Measurements from ENCODE around the gene WIPF2. TPM values are rescaled to one million over a fixed set of nuclear protein-coding genes. Genes with fewer than 3 reads are reported as not detected.

Gene WIPF2
- total and polyA plus RNA-seq, 2 experiments from 2014 or later, result 9.2 TPM

DNA sequence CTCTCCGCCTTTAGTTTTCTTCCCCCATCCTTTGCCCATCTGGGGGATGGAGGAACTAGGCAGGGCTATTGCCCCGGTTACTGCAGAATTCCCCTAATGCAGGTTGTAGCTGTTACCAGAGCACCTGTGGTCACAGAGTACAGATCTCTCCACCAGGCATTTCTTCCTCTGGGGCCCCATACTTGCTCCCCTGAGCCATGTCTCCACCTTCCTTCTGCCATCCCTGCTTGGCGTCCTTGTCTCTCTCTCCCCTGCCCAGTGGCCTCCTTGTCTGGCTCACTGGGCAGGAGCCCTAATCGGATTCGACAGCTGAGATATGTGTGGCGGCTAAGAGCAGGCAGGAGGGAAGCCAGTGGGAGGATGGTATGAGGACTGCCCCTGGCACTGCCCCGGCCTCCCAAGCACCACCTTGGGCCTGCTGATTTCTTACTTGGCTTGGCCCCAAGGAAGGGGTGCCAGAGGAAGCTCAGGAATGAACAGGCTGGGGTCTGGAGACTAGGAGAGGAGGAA, 91.8 kb downstream of the WIPF2 start:
- H3K4me2 ChIP-seq, result no peak overlapping the region
- no peak for DNase-seq (ENCODE audit: low spot score)
- H3K4me3 ChIP-seq, result no peak overlapping the region
- H3K27me3 ChIP-seq (ENCODE audit: insufficient read depth), result peaks cover 19% of the 10 kb centered on the region
- Mint-ChIP-seq H3K4me1 (peaks cover 53% of the 10 kb centered on the region), H3K27me3 (ENCODE audit: insufficient read depth, low read depth, poor library complexity) (peaks cover 18% of the 10 kb centered on the region), H3K4me3 (no peak overlapping the region; the same call in 2 of the 3 replicates), H3K27ac (no peak overlapping the region), H3K9me3 (no peaks in the 10 kb centered on the region), H3K36me3 (ENCODE audit: low read depth) (no peaks in the 10 kb centered on the region; the same call in 2 of the 3 replicates)
- TF ChIP-seq STAT1 (IDR thresholded peaks at IDR 0.05; ENCODE audit: unreplicated experiment) (no peak), CREB1 (CRISPR knock-in tag; IDR thresholded peaks at IDR 0.05; ENCODE audit: low read depth) (no peak), JUNB (IDR thresholded peaks at IDR 0.05; ENCODE audit: unreplicated experiment) (no peak), EZH2phosphoT487 (IDR thresholded peaks at IDR 0.05; ENCODE audit: unreplicated experiment) (no peak), POLR2AphosphoS5 (IDR thresholded peaks at IDR 0.05; ENCODE audit: low read depth) (no peak), NANOG (IDR thresholded peaks at IDR 0.05; ENCODE audit: borderline replicate concordance) (no peak), ZNF114 (CRISPR knock-in tag; IDR thresholded peaks at IDR 0.05) (no peak), ZNF331 (CRISPR knock-in tag; IDR thresholded peaks at IDR 0.05; ENCODE audit: low read depth) (no peak), EZH2 (IDR thresholded peaks at IDR 0.05; ENCODE audit: low read depth, unreplicated experiment) (no peak)
- TF ChIP-seq, protein P1, sequence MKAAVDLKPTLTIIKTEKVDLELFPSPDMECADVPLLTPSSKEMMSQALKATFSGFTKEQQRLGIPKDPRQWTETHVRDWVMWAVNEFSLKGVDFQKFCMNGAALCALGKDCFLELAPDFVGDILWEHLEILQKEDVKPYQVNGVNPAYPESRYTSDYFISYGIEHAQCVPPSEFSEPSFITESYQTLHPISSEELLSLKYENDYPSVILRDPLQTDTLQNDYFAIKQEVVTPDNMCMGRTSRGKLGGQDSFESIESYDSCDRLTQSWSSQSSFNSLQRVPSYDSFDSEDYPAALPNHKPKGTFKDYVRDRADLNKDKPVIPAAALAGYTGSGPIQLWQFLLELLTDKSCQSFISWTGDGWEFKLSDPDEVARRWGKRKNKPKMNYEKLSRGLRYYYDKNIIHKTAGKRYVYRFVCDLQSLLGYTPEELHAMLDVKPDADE (IDR thresholded peaks at IDR 0.05), result no peak
- TF ChIP-seq, protein P2, sequence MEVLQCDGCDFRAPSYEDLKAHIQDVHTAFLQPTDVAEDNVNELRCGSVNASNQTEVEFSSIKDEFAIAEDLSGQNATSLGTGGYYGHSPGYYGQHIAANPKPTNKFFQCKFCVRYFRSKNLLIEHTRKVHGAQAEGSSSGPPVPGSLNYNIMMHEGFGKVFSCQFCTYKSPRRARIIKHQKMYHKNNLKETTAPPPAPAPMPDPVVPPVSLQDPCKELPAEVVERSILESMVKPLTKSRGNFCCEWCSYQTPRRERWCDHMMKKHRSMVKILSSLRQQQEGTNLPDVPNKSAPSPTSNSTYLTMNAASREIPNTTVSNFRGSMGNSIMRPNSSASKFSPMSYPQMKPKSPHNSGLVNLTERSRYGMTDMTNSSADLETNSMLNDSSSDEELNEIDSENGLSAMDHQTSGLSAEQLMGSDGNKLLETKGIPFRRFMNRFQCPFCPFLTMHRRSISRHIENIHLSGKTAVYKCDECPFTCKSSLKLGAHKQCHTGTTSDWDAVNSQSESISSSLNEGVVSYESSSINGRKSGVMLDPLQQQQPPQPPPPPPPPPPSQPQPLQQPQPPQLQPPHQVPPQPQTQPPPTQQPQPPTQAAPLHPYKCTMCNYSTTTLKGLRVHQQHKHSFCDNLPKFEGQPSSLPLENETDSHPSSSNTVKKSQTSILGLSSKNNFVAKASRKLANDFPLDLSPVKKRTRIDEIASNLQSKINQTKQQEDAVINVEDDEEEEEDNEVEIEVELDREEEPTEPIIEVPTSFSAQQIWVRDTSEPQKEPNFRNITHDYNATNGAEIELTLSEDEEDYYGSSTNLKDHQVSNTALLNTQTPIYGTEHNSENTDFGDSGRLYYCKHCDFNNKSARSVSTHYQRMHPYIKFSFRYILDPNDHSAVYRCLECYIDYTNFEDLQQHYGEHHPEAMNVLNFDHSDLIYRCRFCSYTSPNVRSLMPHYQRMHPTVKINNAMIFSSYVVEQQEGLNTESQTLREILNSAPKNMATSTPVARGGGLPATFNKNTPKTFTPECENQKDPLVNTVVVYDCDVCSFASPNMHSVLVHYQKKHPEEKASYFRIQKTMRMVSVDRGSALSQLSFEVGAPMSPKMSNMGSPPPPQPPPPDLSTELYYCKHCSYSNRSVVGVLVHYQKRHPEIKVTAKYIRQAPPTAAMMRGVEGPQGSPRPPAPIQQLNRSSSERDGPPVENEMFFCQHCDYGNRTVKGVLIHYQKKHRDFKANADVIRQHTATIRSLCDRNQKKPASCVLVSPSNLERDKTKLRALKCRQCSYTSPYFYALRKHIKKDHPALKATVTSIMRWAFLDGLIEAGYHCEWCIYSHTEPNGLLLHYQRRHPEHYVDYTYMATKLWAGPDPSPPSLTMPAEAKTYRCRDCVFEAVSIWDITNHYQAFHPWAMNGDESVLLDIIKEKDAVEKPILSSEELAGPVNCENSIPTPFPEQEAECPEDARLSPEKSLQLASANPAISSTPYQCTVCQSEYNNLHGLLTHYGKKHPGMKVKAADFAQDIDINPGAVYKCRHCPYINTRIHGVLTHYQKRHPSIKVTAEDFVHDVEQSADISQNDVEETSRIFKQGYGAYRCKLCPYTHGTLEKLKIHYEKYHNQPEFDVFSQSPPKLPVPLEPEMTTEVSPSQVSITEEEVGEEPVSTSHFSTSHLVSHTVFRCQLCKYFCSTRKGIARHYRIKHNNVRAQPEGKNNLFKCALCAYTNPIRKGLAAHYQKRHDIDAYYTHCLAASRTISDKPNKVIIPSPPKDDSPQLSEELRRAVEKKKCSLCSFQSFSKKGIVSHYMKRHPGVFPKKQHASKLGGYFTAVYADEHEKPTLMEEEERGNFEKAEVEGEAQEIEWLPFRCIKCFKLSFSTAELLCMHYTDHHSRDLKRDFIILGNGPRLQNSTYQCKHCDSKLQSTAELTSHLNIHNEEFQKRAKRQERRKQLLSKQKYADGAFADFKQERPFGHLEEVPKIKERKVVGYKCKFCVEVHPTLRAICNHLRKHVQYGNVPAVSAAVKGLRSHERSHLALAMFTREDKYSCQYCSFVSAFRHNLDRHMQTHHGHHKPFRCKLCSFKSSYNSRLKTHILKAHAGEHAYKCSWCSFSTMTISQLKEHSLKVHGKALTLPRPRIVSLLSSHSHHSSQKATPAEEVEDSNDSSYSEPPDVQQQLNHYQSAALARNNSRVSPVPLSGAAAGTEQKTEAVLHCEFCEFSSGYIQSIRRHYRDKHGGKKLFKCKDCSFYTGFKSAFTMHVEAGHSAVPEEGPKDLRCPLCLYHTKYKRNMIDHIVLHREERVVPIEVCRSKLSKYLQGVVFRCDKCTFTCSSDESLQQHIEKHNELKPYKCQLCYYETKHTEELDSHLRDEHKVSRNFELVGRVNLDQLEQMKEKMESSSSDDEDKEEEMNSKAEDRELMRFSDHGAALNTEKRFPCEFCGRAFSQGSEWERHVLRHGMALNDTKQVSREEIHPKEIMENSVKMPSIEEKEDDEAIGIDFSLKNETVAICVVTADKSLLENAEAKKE (CRISPR knock-in tag; IDR thresholded peaks at IDR 0.05), result no peak
- TF ChIP-seq, protein P3, sequence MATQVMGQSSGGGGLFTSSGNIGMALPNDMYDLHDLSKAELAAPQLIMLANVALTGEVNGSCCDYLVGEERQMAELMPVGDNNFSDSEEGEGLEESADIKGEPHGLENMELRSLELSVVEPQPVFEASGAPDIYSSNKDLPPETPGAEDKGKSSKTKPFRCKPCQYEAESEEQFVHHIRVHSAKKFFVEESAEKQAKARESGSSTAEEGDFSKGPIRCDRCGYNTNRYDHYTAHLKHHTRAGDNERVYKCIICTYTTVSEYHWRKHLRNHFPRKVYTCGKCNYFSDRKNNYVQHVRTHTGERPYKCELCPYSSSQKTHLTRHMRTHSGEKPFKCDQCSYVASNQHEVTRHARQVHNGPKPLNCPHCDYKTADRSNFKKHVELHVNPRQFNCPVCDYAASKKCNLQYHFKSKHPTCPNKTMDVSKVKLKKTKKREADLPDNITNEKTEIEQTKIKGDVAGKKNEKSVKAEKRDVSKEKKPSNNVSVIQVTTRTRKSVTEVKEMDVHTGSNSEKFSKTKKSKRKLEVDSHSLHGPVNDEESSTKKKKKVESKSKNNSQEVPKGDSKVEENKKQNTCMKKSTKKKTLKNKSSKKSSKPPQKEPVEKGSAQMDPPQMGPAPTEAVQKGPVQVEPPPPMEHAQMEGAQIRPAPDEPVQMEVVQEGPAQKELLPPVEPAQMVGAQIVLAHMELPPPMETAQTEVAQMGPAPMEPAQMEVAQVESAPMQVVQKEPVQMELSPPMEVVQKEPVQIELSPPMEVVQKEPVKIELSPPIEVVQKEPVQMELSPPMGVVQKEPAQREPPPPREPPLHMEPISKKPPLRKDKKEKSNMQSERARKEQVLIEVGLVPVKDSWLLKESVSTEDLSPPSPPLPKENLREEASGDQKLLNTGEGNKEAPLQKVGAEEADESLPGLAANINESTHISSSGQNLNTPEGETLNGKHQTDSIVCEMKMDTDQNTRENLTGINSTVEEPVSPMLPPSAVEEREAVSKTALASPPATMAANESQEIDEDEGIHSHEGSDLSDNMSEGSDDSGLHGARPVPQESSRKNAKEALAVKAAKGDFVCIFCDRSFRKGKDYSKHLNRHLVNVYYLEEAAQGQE (IDR thresholded peaks at IDR 0.05; ENCODE audit: unreplicated experiment), result no peak
- TF ChIP-seq, protein P4, sequence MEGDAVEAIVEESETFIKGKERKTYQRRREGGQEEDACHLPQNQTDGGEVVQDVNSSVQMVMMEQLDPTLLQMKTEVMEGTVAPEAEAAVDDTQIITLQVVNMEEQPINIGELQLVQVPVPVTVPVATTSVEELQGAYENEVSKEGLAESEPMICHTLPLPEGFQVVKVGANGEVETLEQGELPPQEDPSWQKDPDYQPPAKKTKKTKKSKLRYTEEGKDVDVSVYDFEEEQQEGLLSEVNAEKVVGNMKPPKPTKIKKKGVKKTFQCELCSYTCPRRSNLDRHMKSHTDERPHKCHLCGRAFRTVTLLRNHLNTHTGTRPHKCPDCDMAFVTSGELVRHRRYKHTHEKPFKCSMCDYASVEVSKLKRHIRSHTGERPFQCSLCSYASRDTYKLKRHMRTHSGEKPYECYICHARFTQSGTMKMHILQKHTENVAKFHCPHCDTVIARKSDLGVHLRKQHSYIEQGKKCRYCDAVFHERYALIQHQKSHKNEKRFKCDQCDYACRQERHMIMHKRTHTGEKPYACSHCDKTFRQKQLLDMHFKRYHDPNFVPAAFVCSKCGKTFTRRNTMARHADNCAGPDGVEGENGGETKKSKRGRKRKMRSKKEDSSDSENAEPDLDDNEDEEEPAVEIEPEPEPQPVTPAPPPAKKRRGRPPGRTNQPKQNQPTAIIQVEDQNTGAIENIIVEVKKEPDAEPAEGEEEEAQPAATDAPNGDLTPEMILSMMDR (conservative IDR thresholded peaks at IDR 0.05; ENCODE audit: low read depth in 2 of 2), result no peak
- peaks cover 50% of the 10 kb centered on the region for H3K4me1 ChIP-seq (ENCODE audit: insufficient read depth)
- H3F3A ChIP-seq (replicated peaks; ENCODE audit: low read depth), result peaks cover 22% of the 10 kb centered on the region
- no peaks in the 10 kb centered on the region for H3K36me3 ChIP-seq (ENCODE audit: insufficient read depth)
- no peaks in the 10 kb centered on the region for H3K79me2 ChIP-seq (replicated peaks; ENCODE audit: insufficient read depth)
- no peak overlapping the region for H2AFZ ChIP-seq
- no peak overlapping the region for H3K27ac ChIP-seq (ENCODE audit: low read depth)
- H4K20me1 ChIP-seq (replicated peaks; ENCODE audit: insufficient read depth), result peaks cover 9% of the 10 kb centered on the region; the same call in 1 of the 2 replicates
- no peaks in the 10 kb centered on the region for H3K9me2 ChIP-seq (ENCODE audit: insufficient read depth)
- no peak for ATAC-seq
